ENCODE results near the gene PDE5A.
"Not testable (repeated sequence)": the region's sequence is repeated elsewhere in the genome, so short reads cannot be mapped to it uniquely, and the experiment has no call there.

The PDE5A gene

DNA sequence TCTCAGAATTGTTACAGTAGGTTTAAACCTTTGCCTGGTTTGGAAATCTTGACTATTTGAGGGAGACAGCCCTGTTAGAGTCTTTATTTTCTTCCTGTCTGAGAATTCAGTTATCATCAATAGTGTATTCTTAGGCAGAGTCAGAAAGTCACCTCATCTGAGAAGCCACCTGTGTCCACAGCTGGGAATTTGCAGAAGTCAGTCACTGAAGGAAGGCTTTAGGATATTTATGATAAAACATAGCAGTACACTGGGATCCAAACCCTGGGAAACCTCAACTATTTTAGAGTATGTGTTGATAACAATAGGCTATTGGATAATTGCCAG, 157.9 kb downstream of the PDE5A start:
- not testable (repeated sequence) for DNase-seq (ENCODE audit: low read depth in 2 of 2)

DNA sequence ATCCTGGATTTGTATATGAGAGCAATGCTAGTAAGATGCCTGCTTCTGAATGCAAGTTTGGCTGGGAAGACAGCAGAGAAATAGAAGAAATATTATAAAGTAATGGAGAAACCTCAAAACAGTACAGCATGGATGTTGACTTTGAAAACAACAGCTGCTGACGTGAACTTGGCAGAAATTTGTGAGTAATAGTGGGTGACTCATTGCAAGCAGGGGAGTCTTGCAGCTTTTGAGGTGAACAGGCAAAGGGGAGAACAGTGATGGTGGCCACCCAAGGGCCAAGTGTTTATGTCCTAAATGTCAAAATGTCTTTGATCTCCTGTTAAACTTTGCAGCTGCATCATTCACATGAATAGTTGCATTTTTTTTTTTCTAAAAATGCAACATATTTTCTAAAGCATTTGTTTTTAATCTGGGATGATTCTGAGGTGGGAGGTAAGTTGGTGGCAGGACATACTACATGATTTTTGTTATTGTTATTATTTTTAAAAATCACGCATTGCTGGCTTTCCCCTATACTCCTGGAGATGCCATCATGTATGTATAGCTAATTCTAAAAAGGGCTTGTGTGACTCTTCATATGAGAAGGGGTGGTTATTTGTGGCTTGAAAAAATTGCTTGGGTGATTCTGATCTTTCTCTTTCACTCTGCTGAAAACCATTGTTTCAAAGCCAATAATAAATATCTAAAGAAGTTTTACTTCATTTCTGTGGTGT, 158.4 kb downstream of the PDE5A start:
- DNase-seq (ENCODE audit: low read depth in 2 of 2) = not testable (repeated sequence)

DNA sequence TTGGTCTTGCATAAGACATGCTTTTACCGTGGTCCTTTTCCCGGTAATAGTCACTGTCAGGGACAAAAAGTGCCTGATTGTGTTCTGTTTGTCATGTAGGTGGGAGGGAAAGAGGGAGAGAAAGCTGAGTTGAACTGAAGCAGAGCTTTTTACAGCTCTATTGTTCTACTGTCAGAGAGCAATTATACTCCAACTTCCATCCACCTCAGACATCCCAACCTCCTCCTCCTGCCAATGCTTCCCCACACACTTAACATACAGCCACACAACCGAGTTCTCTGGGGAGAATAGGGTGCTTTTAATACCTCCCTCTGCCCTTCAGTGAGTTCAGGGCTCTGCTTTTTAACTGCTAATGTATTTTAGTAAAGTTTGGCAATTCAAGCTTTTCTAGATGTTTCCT, 159.6 kb downstream of the PDE5A start:
- not testable (repeated sequence) for DNase-seq (ENCODE audit: low read depth in 2 of 2)

- peak in 1 of 2 donors; percentile 1 for DNase-seq (ENCODE audit: low read depth in 2 of 2)
Measured at GRCh38 chr4:119462733-119463132, 165.9 kb downstream of the PDE5A start.

DNA sequence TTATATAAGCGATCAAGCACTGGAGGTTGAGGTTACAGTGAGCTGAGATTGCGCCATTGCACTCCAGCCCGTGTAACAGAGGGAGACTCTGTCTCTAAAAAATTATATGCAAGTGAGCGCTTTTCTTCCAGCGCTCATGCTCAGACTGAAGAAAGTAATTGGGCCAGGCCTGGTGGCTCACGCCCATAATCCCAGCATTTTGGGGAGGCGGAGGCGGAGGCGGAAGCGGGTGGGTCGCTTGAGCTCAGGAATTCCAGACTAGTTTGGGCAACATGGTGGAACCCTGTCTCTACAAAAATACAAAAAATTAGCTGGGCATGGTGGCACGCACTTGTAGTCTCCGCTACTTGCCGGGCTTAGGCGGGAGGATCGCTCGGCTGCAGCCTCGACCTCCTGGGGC, 172.9 kb downstream of the PDE5A start:
- not testable (repeated sequence) for DNase-seq (ENCODE audit: low read depth in 2 of 2)

GRCh38 chr4:119454491-119455270, 173.9 kb downstream of the PDE5A start:
- peak; percentile 92 to 95 for DNase-seq (ENCODE audit: low read depth in 2 of 2)

GRCh38 chr4:119454151-119454490, 174.5 kb downstream of the PDE5A start:
- not testable (repeated sequence) for DNase-seq (ENCODE audit: low read depth in 2 of 2)

DNA sequence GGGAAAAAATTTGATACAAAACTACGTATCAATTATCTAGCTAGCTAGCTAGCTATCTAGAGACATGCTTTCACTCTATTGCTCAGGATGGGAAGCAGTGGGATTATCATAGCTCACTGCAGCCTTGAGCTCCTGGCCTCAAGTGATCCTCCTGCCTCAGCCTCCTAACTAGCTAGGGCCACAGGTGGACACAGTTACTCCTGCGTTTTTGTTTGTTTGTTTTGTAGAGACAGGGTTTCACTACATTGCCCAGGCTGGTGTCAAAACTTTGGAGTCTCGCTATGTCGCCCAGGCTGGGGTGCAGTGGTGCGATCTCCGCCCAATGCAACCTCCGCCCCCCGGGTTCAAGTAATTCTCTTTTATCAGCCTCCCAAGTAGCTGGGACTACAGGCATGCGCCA, 175.3 kb downstream of the PDE5A start:
- not testable (repeated sequence) for DNase-seq (ENCODE audit: low read depth in 2 of 2)

- not testable (repeated sequence) for DNase-seq (ENCODE audit: low read depth in 2 of 2)
Measured at GRCh38 chr4:119449851-119450250, 178.8 kb downstream of the PDE5A start.
